Measurements from ENCODE around the gene NOC3L. TPM values are rescaled to one million over a fixed set of nuclear protein-coding genes. Genes with fewer than 3 reads are reported as not detected.
A peak's percentile ranks its signal among the peaks of the same experiment; 100 is the strongest.

NOC3L gene
- total and polyA plus RNA-seq, 9 of the 15 experiments (the other 6 are each of a cell fraction or from before 2014, with no cell fraction given) = 23.8 to 57.6 (median 32.6) TPM

DNA sequence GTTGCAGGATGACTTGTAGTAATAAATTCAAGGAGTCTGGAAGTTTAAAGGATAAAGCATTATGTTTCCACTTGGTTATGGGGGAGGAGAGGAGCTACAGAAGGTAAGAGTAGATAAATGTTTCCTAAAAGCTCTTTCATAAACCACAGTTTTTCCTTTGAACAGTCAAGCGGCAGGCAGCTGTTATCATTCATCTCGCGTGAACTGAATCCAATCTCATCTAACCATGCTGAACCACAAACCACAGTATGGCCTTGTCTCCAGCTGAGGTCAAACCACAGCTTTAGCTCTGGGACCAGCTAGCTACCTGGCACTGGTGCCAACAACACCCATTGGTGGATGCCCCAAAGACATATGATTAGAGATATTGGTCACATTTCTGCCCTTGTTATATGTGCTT is 63.3 kb downstream of the NOC3L start (continued):
- TF ChIP-seq ETV6 (IDR thresholded peaks at IDR 0.05; ENCODE audit: borderline replicate concordance in 1 of 2, low read depth in 2 of 2, low read length in 1 of 2) (no peak; a peak in 1 of 4 replicates), ETV6 (CRISPR knock-in tag; IDR thresholded peaks at IDR 0.05; ENCODE audit: borderline replicate concordance) (no peak), GATA2 (CRISPR knock-in tag; IDR thresholded peaks at IDR 0.05) (peak; percentile 96), SP1 (CRISPR knock-in tag; IDR thresholded peaks at IDR 0.05) (no peak), XRCC3 (IDR thresholded peaks at IDR 0.05) (no peak), HMGN3 (IDR thresholded peaks at IDR 0.05; ENCODE audit: borderline replicate concordance, extremely low read depth, insufficient read length, low read depth, low read length) (peak; percentile 77), KDM1A (IDR thresholded peaks at IDR 0.05) (peak; percentile 99), LEF1 (IDR thresholded peaks at IDR 0.05) (peak; percentile 98), TAF9B (IDR thresholded peaks at IDR 0.05; ENCODE audit: partially characterized antibody) (no peak), TRIM28 (IDR thresholded peaks at IDR 0.05) (no peak), SMC3 (conservative IDR thresholded peaks at IDR 0.05; ENCODE audit: insufficient read depth, low read depth, low read length) (no peak), FOXJ2 (tag; IDR thresholded peaks at IDR 0.05) (no peak), PHB2 (IDR thresholded peaks at IDR 0.05; ENCODE audit: low read depth) (peak; percentile 85; the same call in 1 of the 2 replicates), RBBP5 (IDR thresholded peaks at IDR 0.05; ENCODE audit: borderline replicate concordance, insufficient read depth, low read length, poor library complexity, severe bottlenecking) (no peak)
- TF ChIP-seq, protein P1, sequence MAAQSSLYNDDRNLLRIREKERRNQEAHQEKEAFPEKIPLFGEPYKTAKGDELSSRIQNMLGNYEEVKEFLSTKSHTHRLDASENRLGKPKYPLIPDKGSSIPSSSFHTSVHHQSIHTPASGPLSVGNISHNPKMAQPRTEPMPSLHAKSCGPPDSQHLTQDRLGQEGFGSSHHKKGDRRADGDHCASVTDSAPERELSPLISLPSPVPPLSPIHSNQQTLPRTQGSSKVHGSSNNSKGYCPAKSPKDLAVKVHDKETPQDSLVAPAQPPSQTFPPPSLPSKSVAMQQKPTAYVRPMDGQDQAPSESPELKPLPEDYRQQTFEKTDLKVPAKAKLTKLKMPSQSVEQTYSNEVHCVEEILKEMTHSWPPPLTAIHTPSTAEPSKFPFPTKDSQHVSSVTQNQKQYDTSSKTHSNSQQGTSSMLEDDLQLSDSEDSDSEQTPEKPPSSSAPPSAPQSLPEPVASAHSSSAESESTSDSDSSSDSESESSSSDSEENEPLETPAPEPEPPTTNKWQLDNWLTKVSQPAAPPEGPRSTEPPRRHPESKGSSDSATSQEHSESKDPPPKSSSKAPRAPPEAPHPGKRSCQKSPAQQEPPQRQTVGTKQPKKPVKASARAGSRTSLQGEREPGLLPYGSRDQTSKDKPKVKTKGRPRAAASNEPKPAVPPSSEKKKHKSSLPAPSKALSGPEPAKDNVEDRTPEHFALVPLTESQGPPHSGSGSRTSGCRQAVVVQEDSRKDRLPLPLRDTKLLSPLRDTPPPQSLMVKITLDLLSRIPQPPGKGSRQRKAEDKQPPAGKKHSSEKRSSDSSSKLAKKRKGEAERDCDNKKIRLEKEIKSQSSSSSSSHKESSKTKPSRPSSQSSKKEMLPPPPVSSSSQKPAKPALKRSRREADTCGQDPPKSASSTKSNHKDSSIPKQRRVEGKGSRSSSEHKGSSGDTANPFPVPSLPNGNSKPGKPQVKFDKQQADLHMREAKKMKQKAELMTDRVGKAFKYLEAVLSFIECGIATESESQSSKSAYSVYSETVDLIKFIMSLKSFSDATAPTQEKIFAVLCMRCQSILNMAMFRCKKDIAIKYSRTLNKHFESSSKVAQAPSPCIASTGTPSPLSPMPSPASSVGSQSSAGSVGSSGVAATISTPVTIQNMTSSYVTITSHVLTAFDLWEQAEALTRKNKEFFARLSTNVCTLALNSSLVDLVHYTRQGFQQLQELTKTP (IDR thresholded peaks at IDR 0.05; ENCODE audit: low read depth in 1 of 2, partially characterized antibody in 2 of 2) = peak in 1 of 2 experiments; percentile 58
- TF ChIP-seq, protein P2, sequence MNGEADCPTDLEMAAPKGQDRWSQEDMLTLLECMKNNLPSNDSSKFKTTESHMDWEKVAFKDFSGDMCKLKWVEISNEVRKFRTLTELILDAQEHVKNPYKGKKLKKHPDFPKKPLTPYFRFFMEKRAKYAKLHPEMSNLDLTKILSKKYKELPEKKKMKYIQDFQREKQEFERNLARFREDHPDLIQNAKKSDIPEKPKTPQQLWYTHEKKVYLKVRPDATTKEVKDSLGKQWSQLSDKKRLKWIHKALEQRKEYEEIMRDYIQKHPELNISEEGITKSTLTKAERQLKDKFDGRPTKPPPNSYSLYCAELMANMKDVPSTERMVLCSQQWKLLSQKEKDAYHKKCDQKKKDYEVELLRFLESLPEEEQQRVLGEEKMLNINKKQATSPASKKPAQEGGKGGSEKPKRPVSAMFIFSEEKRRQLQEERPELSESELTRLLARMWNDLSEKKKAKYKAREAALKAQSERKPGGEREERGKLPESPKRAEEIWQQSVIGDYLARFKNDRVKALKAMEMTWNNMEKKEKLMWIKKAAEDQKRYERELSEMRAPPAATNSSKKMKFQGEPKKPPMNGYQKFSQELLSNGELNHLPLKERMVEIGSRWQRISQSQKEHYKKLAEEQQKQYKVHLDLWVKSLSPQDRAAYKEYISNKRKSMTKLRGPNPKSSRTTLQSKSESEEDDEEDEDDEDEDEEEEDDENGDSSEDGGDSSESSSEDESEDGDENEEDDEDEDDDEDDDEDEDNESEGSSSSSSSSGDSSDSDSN (IDR thresholded peaks at IDR 0.05; ENCODE audit: borderline replicate concordance in 1 of 2, low read depth in 2 of 2, low read length in 2 of 2) = no peak
- TF ChIP-seq, protein P3, sequence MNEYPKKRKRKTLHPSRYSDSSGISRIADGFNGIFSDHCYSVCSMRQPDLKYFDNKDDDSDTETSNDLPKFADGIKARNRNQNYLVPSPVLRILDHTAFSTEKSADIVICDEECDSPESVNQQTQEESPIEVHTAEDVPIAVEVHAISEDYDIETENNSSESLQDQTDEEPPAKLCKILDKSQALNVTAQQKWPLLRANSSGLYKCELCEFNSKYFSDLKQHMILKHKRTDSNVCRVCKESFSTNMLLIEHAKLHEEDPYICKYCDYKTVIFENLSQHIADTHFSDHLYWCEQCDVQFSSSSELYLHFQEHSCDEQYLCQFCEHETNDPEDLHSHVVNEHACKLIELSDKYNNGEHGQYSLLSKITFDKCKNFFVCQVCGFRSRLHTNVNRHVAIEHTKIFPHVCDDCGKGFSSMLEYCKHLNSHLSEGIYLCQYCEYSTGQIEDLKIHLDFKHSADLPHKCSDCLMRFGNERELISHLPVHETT (CRISPR knock-in tag; conservative IDR thresholded peaks at IDR 0.05 in 1 of 2, IDR thresholded peaks at IDR 0.05 in 1 of 2) = no peak
- TF ChIP-seq, protein P4, sequence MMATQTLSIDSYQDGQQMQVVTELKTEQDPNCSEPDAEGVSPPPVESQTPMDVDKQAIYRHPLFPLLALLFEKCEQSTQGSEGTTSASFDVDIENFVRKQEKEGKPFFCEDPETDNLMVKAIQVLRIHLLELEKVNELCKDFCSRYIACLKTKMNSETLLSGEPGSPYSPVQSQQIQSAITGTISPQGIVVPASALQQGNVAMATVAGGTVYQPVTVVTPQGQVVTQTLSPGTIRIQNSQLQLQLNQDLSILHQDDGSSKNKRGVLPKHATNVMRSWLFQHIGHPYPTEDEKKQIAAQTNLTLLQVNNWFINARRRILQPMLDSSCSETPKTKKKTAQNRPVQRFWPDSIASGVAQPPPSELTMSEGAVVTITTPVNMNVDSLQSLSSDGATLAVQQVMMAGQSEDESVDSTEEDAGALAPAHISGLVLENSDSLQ (IDR thresholded peaks at IDR 0.05) = peak; percentile 16; the same call in 1 of the 2 replicates
